Astrocyte (in vitro differentiated cells and primary cell): Measurements from ENCODE around the gene TRMT2A. TPM values are rescaled to one million over a fixed set of nuclear protein-coding genes. Genes with fewer than 3 reads are reported as not detected.
"Not testable (repeated sequence)": the region's sequence is repeated elsewhere in the genome, so short reads cannot be mapped to it uniquely, and the experiment has no call there.

Source experiments
- DNase-seq: peaks from one replicate; pipeline ENCODE4 v3.0.0-alpha.2; 2010; ENCODE audit warnings: low read depth
- FAIRE-seq: peaks from 2 replicates; lab custom pipeline; 2011; peaks lifted over from hg19 to GRCh38; lab: Jason Lieb, UNC
- H2AFZ ChIP-seq: 2 replicates; pipeline ENCODE4 v1.6.0; 2012; ENCODE audit warnings: low read depth, low read length, inconsistent platforms
- H3K27ac ChIP-seq: 2 replicates; pipeline ENCODE4 v1.5.1; 2011; ENCODE audit warnings: low read depth, low read length, inconsistent platforms
- H3K27me3 ChIP-seq: 2 replicates; pipeline ENCODE4 v1.6.0; 2011; ENCODE audit warnings: low read length, inconsistent platforms; ENCODE audit not compliant: insufficient read depth
- H3K36me3 ChIP-seq: 2 replicates; pipeline ENCODE4 v1.5.1; 2011; ENCODE audit warnings: low read length, inconsistent platforms; ENCODE audit not compliant: insufficient read depth
- H3K4me1 ChIP-seq: 2 replicates; pipeline ENCODE4 v1.5.1; 2011; ENCODE audit warnings: low read length, inconsistent platforms; ENCODE audit not compliant: insufficient read depth
- H3K4me2 ChIP-seq: 2 replicates; pipeline ENCODE4 v1.6.0; 2012; ENCODE audit warnings: low read length, inconsistent platforms
- H3K4me3 ChIP-seq: 2 replicates; pipeline ENCODE4 v1.5.1; 2011; ENCODE audit warnings: low read depth, mild to moderate bottlenecking, low read length, inconsistent platforms; ENCODE audit not compliant: insufficient read depth
- H3K79me2 ChIP-seq: 2 replicates; pipeline ENCODE4 v1.6.0; 2012; ENCODE audit warnings: mild to moderate bottlenecking, low read length, inconsistent platforms; ENCODE audit not compliant: insufficient read depth
- H3K9ac ChIP-seq: 2 replicates; pipeline ENCODE4 v1.6.0; 2012; ENCODE audit warnings: mild to moderate bottlenecking, low read length, inconsistent platforms
- H3K9me3 ChIP-seq: 2 replicates; pipeline ENCODE4 v1.5.1; 2012; ENCODE audit warnings: low read depth, mild to moderate bottlenecking, low read length, inconsistent platforms; ENCODE audit not compliant: insufficient read depth
- H4K20me1 ChIP-seq: 2 replicates; pipeline ENCODE4 v1.6.0; 2012; ENCODE audit warnings: low read length, inconsistent platforms; ENCODE audit not compliant: insufficient read depth
- H3K27ac Mint-ChIP-seq: one replicate; pipeline ENCODE4 v1.8.0; 2021; ENCODE audit warnings: mild to moderate bottlenecking, mixed read lengths; ENCODE audit not compliant: unreplicated experiment
- H3K27me3 Mint-ChIP-seq: one replicate; pipeline ENCODE4 v1.8.0; 2021; ENCODE audit warnings: low read depth, mixed read lengths; ENCODE audit not compliant: unreplicated experiment
- H3K36me3 Mint-ChIP-seq: one replicate; pipeline ENCODE4 v1.8.0; 2021; ENCODE audit warnings: low read depth, mixed read lengths; ENCODE audit not compliant: unreplicated experiment
- H3K4me1 Mint-ChIP-seq: one replicate; pipeline ENCODE4 v1.8.0; 2021; ENCODE audit warnings: low read depth, mixed read lengths; ENCODE audit not compliant: unreplicated experiment
- H3K4me3 Mint-ChIP-seq: one replicate; pipeline ENCODE4 v1.8.0; 2021; ENCODE audit warnings: mild to moderate bottlenecking, moderate library complexity, mixed read lengths; ENCODE audit not compliant: unreplicated experiment
- H3K9me3 Mint-ChIP-seq: one replicate; pipeline ENCODE4 v1.8.0; 2021; ENCODE audit warnings: mild to moderate bottlenecking, mixed read lengths; ENCODE audit not compliant: unreplicated experiment
- EZH2 ChIP-seq: IDR thresholded peaks from 2 replicates; pipeline ENCODE4 v1.6.1; 2012; ENCODE audit warnings: mild to moderate bottlenecking, low read length, inconsistent platforms; ENCODE audit not compliant: insufficient read depth
- total RNA-seq: library from RNA; stranded (reverse); gene quantifications from 2 replicates; pipeline ENCODE4 v1.2.1, GENCODE V29; 2021
- TF ChIP-seq, protein P1 (sequence below): IDR thresholded peaks from 2 replicates; pipeline ENCODE4 v1.5.1; 2011; ENCODE audit warnings: low read depth, mild to moderate bottlenecking, inconsistent platforms, low read length, moderate library complexity; ENCODE audit not compliant: insufficient read depth

The TRMT2A gene
- total RNA-seq, 1 donor from 2014 or later, result 32.9 TPM

- no peak overlapping the region for H3K9ac ChIP-seq
- no peaks in the 10 kb centered on the region for H3K36me3 ChIP-seq
- H3K4me2 ChIP-seq, result no peak overlapping the region
- no peaks in the 10 kb centered on the region for H3K27me3 Mint-ChIP-seq
- H3K27ac Mint-ChIP-seq, result no peak overlapping the region
- no peak overlapping the region for H3K4me3 ChIP-seq
- H4K20me1 ChIP-seq, result no peaks in the 10 kb centered on the region
- peaks cover 1% of the 10 kb centered on the region for H3K36me3 Mint-ChIP-seq
- H3K4me1 Mint-ChIP-seq, result no peaks in the 10 kb centered on the region
- H3K27ac ChIP-seq, result no peak overlapping the region
- H3K4me3 Mint-ChIP-seq, result no peak overlapping the region
- no peak for TF ChIP-seq EZH2
- TF ChIP-seq, protein P1, sequence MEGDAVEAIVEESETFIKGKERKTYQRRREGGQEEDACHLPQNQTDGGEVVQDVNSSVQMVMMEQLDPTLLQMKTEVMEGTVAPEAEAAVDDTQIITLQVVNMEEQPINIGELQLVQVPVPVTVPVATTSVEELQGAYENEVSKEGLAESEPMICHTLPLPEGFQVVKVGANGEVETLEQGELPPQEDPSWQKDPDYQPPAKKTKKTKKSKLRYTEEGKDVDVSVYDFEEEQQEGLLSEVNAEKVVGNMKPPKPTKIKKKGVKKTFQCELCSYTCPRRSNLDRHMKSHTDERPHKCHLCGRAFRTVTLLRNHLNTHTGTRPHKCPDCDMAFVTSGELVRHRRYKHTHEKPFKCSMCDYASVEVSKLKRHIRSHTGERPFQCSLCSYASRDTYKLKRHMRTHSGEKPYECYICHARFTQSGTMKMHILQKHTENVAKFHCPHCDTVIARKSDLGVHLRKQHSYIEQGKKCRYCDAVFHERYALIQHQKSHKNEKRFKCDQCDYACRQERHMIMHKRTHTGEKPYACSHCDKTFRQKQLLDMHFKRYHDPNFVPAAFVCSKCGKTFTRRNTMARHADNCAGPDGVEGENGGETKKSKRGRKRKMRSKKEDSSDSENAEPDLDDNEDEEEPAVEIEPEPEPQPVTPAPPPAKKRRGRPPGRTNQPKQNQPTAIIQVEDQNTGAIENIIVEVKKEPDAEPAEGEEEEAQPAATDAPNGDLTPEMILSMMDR, result no peak
- no peaks in the 10 kb centered on the region for H3K79me2 ChIP-seq
- H3K9me3 Mint-ChIP-seq, result no peaks in the 10 kb centered on the region
- no peak for FAIRE-seq
- no peak overlapping the region for H2AFZ ChIP-seq
- no peaks in the 10 kb centered on the region for H3K4me1 ChIP-seq
- no peak for DNase-seq
- H3K9me3 ChIP-seq, result no peaks in the 10 kb centered on the region
- no peaks in the 10 kb centered on the region for H3K27me3 ChIP-seq
Observed at GRCh38 chr22:20071524-20071972, 45.5 kb downstream of the TRMT2A start.

DNA sequence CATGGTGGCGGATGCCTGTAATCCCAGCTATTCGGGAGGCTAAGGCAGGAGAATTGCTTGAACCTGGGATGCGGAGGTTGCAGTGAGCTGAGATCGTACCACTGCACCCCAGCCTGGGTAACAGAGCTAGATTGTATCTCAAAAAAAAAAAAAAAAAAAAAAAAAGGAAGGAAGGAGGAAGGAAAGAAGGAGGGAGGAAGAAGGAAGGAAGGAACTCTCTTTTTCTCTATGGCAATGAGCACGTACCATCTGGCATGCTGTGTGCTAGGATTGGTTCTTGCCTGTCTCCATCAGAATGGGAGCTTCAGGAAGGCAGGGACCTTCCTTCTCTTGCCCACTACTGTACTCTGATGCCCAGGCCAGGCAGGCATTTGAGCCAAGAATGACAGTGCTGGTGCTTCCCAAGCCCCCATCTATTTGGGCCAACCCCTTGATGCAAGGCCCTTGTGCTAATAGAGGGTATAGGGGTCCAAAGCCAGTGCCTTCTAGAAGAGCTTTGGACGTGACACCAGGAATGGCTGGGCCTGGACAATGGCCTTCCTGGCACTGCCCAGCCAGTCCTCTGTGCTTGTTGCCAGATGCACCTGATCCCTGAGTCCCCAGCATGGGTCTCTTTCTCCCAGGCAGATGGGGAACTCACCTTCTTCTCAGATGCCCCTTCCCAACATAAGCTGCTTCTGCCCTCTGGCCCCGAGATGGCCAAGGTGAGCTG lies 47.5 kb downstream of the TRMT2A start:
- H3K36me3 Mint-ChIP-seq, result peaks cover 1% of the 10 kb centered on the region
- no peak for FAIRE-seq
- Histone ChIP-seq H3K4me1 (no peaks in the 10 kb centered on the region), H3K27ac (no peak overlapping the region), H3K9ac (no peak overlapping the region), H3K36me3 (no peaks in the 10 kb centered on the region), H2AFZ (no peak overlapping the region), H3K79me2 (no peaks in the 10 kb centered on the region), H3K4me2 (no peak overlapping the region), H3K27me3 (no peaks in the 10 kb centered on the region), H3K9me3 (no peaks in the 10 kb centered on the region), H4K20me1 (no peaks in the 10 kb centered on the region), H3K4me3 (no peak overlapping the region)
- no peaks in the 10 kb centered on the region for H3K27me3 Mint-ChIP-seq
- H3K4me1 Mint-ChIP-seq, result no peaks in the 10 kb centered on the region
- H3K9me3 Mint-ChIP-seq, result no peaks in the 10 kb centered on the region
- no peak overlapping the region for H3K27ac Mint-ChIP-seq
- no peak for DNase-seq
- TF ChIP-seq, protein P1, result no peak
- H3K4me3 Mint-ChIP-seq, result no peak overlapping the region

- H3K27ac Mint-ChIP-seq, result no peak overlapping the region
- H3K4me3 Mint-ChIP-seq, result no peak overlapping the region
- Histone ChIP-seq H3K4me3 (no peak overlapping the region), H3K27me3 (no peaks in the 10 kb centered on the region), H3K4me2 (no peak overlapping the region), H3K4me1 (no peaks in the 10 kb centered on the region), H4K20me1 (no peaks in the 10 kb centered on the region), H3K9me3 (no peaks in the 10 kb centered on the region), H3K27ac (no peak overlapping the region), H2AFZ (no peak overlapping the region), H3K9ac (no peak overlapping the region), H3K36me3 (no peaks in the 10 kb centered on the region), H3K79me2 (no peaks in the 10 kb centered on the region)
- no peaks in the 10 kb centered on the region for H3K27me3 Mint-ChIP-seq
- no peak for FAIRE-seq
- DNase-seq, result no peak
- no peaks in the 10 kb centered on the region for H3K9me3 Mint-ChIP-seq
- TF ChIP-seq EZH2, result no peak
- TF ChIP-seq, protein P1, result no peak
- no peaks in the 10 kb centered on the region for H3K4me1 Mint-ChIP-seq
- H3K36me3 Mint-ChIP-seq, result peaks cover 4% of the 10 kb centered on the region
Observed at GRCh38 chr22:20068640-20069039, 48.4 kb downstream of the TRMT2A start.

GRCh38 chr22:20067384-20067682 lies 49.7 kb downstream of the TRMT2A start:
- not testable (repeated sequence) for H3K27ac Mint-ChIP-seq, H3K4me1 ChIP-seq, H3K36me3 ChIP-seq, H3K9me3 ChIP-seq, H3K27ac ChIP-seq, H3K4me3 Mint-ChIP-seq, H3K4me2 ChIP-seq, H3K27me3 ChIP-seq, H3K27me3 Mint-ChIP-seq, H2AFZ ChIP-seq, H3K4me3 ChIP-seq, H3K4me1 Mint-ChIP-seq, H3K9me3 Mint-ChIP-seq, H3K79me2 ChIP-seq, FAIRE-seq, DNase-seq, H3K36me3 Mint-ChIP-seq, H3K9ac ChIP-seq, H4K20me1 ChIP-seq
